Measurements from ENCODE around the gene BAD.

GRCh38 chr11:64296830-64297698, 12.6 kb upstream of the BAD start:
- no peak for TF ChIP-seq CTCF (IDR thresholded peaks at IDR 0.05; ENCODE audit: low read length)
- TF ChIP-seq EZH2 (optimal IDR thresholded peaks at IDR 0.05; ENCODE audit: low read depth, low read length) = no peak

Measured in MM.1S (cell line).